Endometrial microvascular endothelial cells (primary cell): ENCODE results near the gene TAOK3. TPM values are rescaled to one million over a fixed set of nuclear protein-coding genes. Genes with fewer than 3 reads are reported as not detected.
"Not testable (repeated sequence)": the region's sequence is repeated elsewhere in the genome, so short reads cannot be mapped to it uniquely, and the experiment has no call there.

Experiments
- in situ Hi-C: cut with HindIII; loops from 2 replicates; pipeline ENCODE4 v1.10.0; 2017; ENCODE audit warnings: low sequenced_read_pairs, low pct_unique_long_range_greater_than_20kb; ENCODE audit errors: inconsistent ontology term
- total RNA-seq: library from RNA; depleted of rRNA; stranded (reverse); fragments of >200 nt; gene quantifications from one replicate; pipeline ENCODE4 v1.2.3, GENCODE V29; 2015; ENCODE audit errors: inconsistent ontology term

The TAOK3 gene
- total RNA-seq, 1 donor from 2014 or later, result 21.6 TPM

DNA sequence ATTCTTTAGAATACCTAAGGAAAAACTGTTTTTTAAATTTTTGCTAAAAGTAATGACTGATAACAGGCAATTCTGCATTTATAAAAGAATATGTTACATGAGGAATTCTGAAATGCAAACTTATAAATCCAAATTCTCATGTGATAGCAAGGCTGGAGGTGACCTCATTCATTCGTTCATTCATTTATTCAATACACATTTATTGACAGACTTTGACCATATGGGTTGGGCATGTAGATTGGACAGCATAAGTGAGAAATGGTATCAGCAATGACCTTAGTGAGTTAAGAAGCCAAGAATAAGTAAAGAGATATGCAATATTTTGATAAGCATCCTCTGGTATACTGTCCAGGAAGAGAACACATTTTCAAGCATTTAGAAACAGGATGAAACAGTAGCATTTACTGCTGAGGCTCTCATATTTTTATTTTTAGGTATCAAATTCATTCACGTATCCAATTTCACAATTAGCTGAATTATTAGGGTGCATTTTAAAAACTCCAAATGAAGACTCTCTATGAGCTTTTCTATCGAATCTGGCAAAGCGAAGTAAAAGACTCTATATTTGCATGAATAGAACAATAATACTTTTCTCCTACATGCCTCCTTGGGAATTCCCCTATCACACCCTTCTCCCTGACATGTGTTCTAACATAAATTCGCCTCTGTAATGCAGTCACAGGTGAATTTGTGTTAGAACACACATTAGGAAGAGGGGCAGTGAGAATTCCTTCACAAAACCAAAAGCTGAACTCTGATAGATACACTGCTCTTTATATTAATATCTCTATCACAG lies 186.9 kb downstream of the TAOK3 start:
- in situ Hi-C loops, result loop anchor here (10.0 kb wide), 1 partner anchor 189 kb away; the partner anchor contains the start of genes SUDS3 and TAOK3

DNA sequence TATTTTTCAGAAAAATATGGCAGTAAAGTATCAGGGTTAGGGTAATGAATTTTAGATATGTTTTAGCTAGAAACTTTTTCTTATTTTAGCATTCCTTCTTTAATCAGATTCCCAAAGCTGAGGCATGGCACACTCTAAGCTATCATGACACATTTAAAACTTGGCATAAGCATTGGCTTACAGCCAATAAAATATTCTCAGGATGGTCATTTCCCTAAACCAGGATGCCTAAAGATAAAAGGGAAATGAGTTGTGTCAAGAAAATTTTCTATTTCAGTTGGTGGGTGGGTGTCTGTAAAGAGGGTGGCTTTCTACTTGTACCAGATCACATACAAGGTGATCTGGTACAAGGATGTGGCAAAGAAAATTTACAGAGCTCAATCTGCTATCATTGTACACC lies 189.0 kb downstream of the TAOK3 start:
- in situ Hi-C loops, result loop anchor here (10.0 kb wide), 1 partner anchor 191 kb away; the partner anchor contains the start of genes SUDS3 and TAOK3

GRCh38 chr12:118183155-118183554 lies 189.6 kb downstream of the TAOK3 start:
- in situ Hi-C loops, result loop anchor here (10.0 kb wide), 1 partner anchor 192 kb away; the partner anchor contains the start of genes SUDS3 and TAOK3

GRCh38 chr12:118175823-118176447 lies 196.8 kb downstream of the TAOK3 start:
- in situ Hi-C loops, result no loop called here

DNA sequence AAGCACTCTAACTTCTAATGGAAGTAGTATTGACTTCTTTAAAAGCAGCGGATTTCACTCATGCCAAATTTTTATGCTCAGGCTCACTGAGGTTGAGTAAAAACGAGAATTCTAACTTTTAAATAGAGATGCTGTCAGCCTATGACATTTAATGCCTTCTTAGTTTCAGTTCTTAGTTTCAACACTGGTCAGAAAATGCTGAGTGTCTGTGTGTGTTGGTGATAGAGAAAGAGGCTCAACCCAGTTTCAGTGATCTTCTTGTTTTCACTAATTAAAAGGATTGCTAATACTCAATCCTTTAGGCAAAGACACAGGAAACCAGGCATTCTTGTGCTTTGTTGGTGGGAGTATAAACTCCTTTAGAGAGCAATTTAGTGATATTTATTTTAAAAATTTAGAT lies 205.8 kb downstream of the TAOK3 start:
- in situ Hi-C loops, result no loop called here

DNA sequence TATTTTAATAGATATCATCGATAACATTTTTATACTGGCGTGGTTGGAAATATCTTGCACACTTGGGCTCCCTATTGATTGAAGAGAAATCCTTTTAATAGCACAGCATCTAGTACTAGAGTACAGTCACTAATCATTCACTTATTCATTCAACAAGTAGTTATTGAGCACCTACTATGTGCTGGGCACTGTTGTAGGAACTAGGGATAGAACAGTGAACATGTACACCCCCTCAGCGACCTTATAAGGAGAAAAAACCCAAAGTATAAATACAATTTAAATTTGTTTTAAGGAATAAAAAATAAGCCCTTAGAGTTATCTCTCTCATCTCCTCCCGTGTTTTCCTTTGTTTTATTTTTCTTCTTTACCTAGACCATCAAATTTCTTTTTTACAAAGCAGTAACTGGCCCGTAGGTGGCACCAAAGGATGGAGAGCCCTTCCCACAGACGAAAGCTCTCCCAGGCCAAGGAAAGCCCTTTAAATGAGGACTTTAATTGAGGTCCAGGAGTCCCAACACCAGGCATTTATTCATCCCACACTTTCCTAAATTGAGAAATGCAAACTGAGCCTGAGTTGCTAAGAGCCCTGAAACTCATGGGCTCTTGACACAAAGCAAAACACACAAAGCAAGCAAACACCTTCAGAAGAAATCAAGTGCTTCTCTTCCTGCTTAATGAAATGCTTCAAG lies 207.8 kb downstream of the TAOK3 start:
- in situ Hi-C loops, result no loop called here

DNA sequence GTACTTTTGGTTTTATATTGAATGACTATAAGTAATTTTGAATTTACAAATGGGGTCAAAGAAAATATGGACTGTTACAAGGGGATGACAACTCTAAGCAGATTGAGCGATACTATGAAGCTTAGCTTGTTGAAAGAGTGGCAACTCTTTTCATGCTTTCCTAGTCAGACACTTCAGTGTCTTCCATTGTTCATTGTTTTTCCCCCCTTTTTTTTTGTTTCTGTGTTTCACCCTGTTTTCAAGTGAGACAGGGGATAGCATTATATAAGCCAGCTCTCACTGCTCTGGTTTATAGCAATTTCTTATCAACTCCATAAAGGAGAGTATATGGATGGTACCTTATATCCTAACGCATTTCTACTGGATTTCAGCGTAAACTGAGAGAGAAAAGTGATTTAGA lies 212.2 kb downstream of the TAOK3 start:
- in situ Hi-C loops, result no loop called here

GRCh38 chr12:118151755-118152154 lies 221.0 kb downstream of the TAOK3 start:
- in situ Hi-C loops, result no loop called here

GRCh38 chr12:118150625-118151024 lies 222.1 kb downstream of the TAOK3 start:
- in situ Hi-C loops, result no loop called here

- in situ Hi-C loops, result no loop called here
Observed at GRCh38 chr12:118148287-118148686, 224.4 kb downstream of the TAOK3 start.

- in situ Hi-C loops, result no loop called here
Observed at GRCh38 chr12:118145798-118146156, 226.9 kb downstream of the TAOK3 start.

DNA sequence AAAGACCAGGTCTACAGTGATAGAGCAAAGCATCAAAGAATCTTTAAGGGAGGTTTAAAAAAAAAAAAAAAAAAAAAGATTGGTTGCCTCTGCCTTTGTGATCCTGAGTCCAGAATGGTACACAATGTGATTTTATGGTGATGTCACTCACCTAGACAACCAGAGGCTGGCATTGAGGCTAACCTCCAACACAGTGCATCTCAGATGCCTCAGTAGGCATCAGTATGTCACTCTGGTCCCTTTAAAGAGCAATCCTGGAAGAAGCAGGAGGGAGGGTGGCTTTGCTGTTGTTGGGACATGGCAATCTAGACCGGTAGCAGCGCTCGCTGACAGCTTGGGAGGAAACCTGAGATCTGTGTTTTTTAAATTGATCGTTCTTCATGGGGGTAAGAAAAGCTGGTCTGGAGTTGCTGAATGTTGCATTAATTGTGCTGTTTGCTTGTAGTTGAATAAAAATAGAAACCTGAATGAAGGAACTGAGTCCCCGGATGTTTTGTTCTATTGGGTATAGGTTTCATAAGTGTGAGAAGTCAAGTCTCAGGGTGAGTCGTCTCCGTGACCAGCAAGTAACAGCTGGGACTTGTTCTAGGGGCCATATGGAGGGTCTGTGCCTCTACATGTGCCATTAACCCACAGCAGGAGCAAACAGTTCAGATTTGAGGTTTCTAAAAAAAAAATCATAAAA lies 227.5 kb downstream of the TAOK3 start:
- in situ Hi-C loops, result no loop called here

- in situ Hi-C loops, result no loop called here
Observed at GRCh38 chr12:118144499-118144898, 228.2 kb downstream of the TAOK3 start.

GRCh38 chr12:118140825-118141224 lies 231.9 kb downstream of the TAOK3 start:
- in situ Hi-C loops, result no loop called here

- in situ Hi-C loops, result no loop called here
Observed at GRCh38 chr12:118137148-118137678, 235.5 kb downstream of the TAOK3 start.

DNA sequence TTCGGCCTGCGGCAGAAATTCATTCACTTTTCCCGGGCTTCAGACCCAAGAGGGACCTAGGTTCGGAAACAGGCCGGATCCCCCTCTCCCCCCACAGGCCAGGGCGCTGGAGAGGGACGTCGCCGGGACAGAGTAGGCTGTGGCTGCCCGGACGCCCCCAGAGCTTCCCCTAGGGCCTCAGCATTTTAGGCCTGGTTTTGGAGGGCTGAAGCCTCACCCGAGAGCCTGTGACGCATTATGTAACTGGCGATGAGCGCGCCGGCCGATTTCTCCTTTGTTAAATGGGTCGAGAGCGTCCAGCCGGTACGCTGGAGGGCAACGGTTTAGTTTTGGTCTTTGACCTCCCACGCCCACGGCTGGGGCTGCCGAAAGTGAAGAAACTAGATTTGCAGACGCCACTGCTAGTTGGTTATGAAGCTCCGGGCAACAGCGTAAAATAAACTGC lies 236.1 kb downstream of the TAOK3 start:
- in situ Hi-C loops, result no loop called here

DNA sequence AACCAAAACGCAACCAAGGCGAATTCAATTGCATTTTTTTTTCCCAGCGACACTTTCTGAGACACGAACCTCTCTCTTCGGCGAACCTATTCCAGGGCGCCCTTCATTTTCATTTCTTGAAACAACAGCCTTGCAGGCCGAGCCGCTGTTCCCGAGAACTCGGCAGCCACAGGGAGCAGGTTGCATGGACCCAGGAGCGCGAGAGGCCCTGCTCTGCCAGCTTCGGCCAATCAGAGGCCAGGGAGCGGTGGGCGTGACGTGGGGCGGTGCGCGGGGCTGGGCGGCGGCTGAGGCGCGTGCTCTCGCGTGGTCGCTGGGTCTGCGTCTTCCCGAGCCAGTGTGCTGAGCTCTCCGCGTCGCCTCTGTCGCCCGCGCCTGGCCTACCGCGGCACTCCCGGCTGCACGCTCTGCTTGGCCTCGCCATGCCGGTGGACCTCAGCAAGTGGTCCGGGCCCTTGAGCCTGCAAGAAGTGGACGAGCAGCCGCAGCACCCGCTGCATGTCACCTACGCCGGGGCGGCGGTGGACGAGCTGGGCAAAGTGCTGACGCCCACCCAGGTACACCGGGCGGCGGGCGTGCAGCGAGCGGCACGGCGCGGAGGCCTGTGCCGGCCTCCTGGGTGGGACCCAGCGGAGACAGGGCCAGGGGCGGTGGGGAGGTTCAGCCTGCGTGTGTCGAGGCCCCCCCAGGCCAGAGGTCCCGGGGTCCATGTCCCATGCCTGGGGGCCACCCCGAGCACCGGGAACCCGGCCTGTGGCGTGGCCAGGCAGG lies 236.7 kb downstream of the TAOK3 start, which contains the start of gene PEBP1:
Gene PEBP1, plus strand, starts transcription at position 337 of the 771 bp plus-strand sequence. Its CDS starts 86 bp downstream, at position 423.
- in situ Hi-C loops, result no loop called here

- in situ Hi-C loops, result not testable (repeated sequence)
Observed at GRCh38 chr12:118129436-118129835, 243.3 kb downstream of the TAOK3 start.
